ENCODE results near the gene SLC29A3. TPM values are rescaled to one million over a fixed set of nuclear protein-coding genes. Genes with fewer than 3 reads are reported as not detected.

The SLC29A3 gene
- total and polyA plus RNA-seq, 2 of the 8 experiments (the other 6 are each of a cell fraction or from before 2014, with no cell fraction given): 14.0 to 24.6 TPM

- TF ChIP-seq SAP30 (IDR thresholded peaks at IDR 0.05; ENCODE audit: insufficient read depth, insufficient replicate concordance, low read length): no peak
- TF ChIP-seq, protein P1, sequence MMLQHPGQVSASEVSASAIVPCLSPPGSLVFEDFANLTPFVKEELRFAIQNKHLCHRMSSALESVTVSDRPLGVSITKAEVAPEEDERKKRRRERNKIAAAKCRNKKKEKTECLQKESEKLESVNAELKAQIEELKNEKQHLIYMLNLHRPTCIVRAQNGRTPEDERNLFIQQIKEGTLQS (IDR thresholded peaks at IDR 0.05; ENCODE audit: insufficient read depth, low read depth, low read length): no peak
- no peak for TF ChIP-seq TCF12 (IDR thresholded peaks at IDR 0.05; ENCODE audit: low read depth, low read length)
- TF ChIP-seq TEAD4 (IDR thresholded peaks at IDR 0.05; ENCODE audit: low read depth, low read length): no peak
- TF ChIP-seq JUND (IDR thresholded peaks at IDR 0.05; ENCODE audit: low read length): no peak
- 0 out of 4 replicates have a peak, but pooled peaks of 1 of the 2 experiments have one; percentile 18 for TF ChIP-seq SIN3A (conservative IDR thresholded peaks at IDR 0.05 in 1 of 2, IDR thresholded peaks at IDR 0.05 in 1 of 2; ENCODE audit: low read depth in 1 of 2, low read length in 2 of 2)
- TF ChIP-seq RFX5 (IDR thresholded peaks at IDR 0.05; ENCODE audit: borderline replicate concordance, low read depth, low read length): no peak
- TF ChIP-seq TBP (IDR thresholded peaks at IDR 0.05; ENCODE audit: low read depth, low read length): no peak
- peak; percentile 65 for TF ChIP-seq RNF2 (IDR thresholded peaks at IDR 0.05; ENCODE audit: borderline replicate concordance, low read depth, low read length, missing control alignments, poor library complexity, severe bottlenecking)
- TF ChIP-seq CHD1 (IDR thresholded peaks at IDR 0.05; ENCODE audit: low read depth, low read length): no peak
- TF ChIP-seq, protein P2, sequence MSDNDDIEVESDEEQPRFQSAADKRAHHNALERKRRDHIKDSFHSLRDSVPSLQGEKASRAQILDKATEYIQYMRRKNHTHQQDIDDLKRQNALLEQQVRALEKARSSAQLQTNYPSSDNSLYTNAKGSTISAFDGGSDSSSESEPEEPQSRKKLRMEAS (IDR thresholded peaks at IDR 0.05): 0 out of 2 replicates have a peak, but pooled peaks have one; percentile 2
- peak; percentile 94 for TF ChIP-seq KDM4A (IDR thresholded peaks at IDR 0.05; ENCODE audit: low read depth, low read length, severe bottlenecking)
- TF ChIP-seq CBX8 (IDR thresholded peaks at IDR 0.05; ENCODE audit: borderline replicate concordance, low read depth, low read length): no peak
- peak; percentile 54 for TF ChIP-seq E2F6 (IDR thresholded peaks at IDR 0.05)
- no peak for TF ChIP-seq BCL11A (IDR thresholded peaks at IDR 0.05; ENCODE audit: low read depth in 2 of 2, low read length in 2 of 2)
- no peak for TF ChIP-seq EP300 (IDR thresholded peaks at IDR 0.05; ENCODE audit: borderline replicate concordance in 1 of 2, low read depth in 2 of 2, low read length in 2 of 2)
Measured at GRCh38 chr10:71397296-71398212, 78.5 kb downstream of the SLC29A3 start (continued).

Measured in H1 (cell line).